ENCODE data around the gene BEND6. TPM values are rescaled to one million over a fixed set of nuclear protein-coding genes. Genes with fewer than 3 reads are reported as not detected.

The BEND6 gene
- total and polyA plus RNA-seq, 3 donors from 2014 or later: 0.87 to 1.4 (median 1.0) TPM

- WGBS, 2 donors: 55 to 58% methylated on average over 1 of the region's 1 CpG
- H3K9me3 ChIP-seq: no peaks in the 10 kb centered on the region
- no peaks in the 10 kb centered on the region for H3K36me3 ChIP-seq (ENCODE audit: low read depth, missing control alignments)
- intact Hi-C loops (cut with DNase I; ENCODE audit: low total_unique reads): no loop called here
- H3K4me1 ChIP-seq: no peaks in the 10 kb centered on the region
- no peaks in the 10 kb centered on the region for H3K27me3 ChIP-seq
- DNase-seq: no peak
- no peak overlapping the region for H3K4me3 ChIP-seq
- TF ChIP-seq CTCF (IDR thresholded peaks at IDR 0.05) (no peak), POLR2A (IDR thresholded peaks at IDR 0.05) (no peak)
- no peak overlapping the region for H3K27ac ChIP-seq
Measured at GRCh38 chr6:56911847-56912246, 43.1 kb upstream of the BEND6 start.

GRCh38 chr6:56913285-56914074, 41.4 kb upstream of the BEND6 start:
- Histone ChIP-seq H3K36me3 (ENCODE audit: low read depth, missing control alignments) (no peaks in the 10 kb centered on the region), H3K4me1 (no peaks in the 10 kb centered on the region), H3K9me3 (no peaks in the 10 kb centered on the region), H3K4me3 (no peak overlapping the region), H3K27me3 (no peaks in the 10 kb centered on the region), H3K27ac (no peak overlapping the region)
- intact Hi-C loops (cut with DNase I; ENCODE audit: low total_unique reads): no loop called here
- no peak for DNase-seq
- 36 to 38% methylated on average over 3 of the region's 3 CpGs for WGBS, 2 donors
- TF ChIP-seq CTCF (IDR thresholded peaks at IDR 0.05): no peak
- TF ChIP-seq POLR2A (IDR thresholded peaks at IDR 0.05): no peak

- 63 to 77% methylated on average over 8 of the region's 8 CpGs for WGBS, 2 donors
- Histone ChIP-seq H3K27ac (no peak overlapping the region), H3K27me3 (no peaks in the 10 kb centered on the region), H3K9me3 (no peaks in the 10 kb centered on the region), H3K4me1 (no peaks in the 10 kb centered on the region), H3K36me3 (ENCODE audit: low read depth, missing control alignments) (no peaks in the 10 kb centered on the region), H3K4me3 (no peak overlapping the region)
- TF ChIP-seq POLR2A (IDR thresholded peaks at IDR 0.05): no peak
- no peak for TF ChIP-seq CTCF (IDR thresholded peaks at IDR 0.05)
- peak; percentile 23 for DNase-seq
- intact Hi-C loops (cut with DNase I; ENCODE audit: low total_unique reads): no loop called here
Measured at GRCh38 chr6:56914798-56915658, 39.9 kb upstream of the BEND6 start.

- TF ChIP-seq CTCF (IDR thresholded peaks at IDR 0.05) (no peak), POLR2A (IDR thresholded peaks at IDR 0.05) (no peak)
- DNase-seq: no peak
- H3K4me3 ChIP-seq: no peak overlapping the region
- no peaks in the 10 kb centered on the region for H3K4me1 ChIP-seq
- intact Hi-C loops (cut with DNase I; ENCODE audit: low total_unique reads): no loop called here
- no peaks in the 10 kb centered on the region for H3K36me3 ChIP-seq (ENCODE audit: low read depth, missing control alignments)
- 80 to 82% methylated on average over 4 of the region's 4 CpGs for WGBS, 2 donors
- H3K9me3 ChIP-seq: no peaks in the 10 kb centered on the region
- H3K27ac ChIP-seq: no peak overlapping the region
- no peaks in the 10 kb centered on the region for H3K27me3 ChIP-seq
Measured at GRCh38 chr6:56915832-56916231, 39.1 kb upstream of the BEND6 start.

Measured in testis (tissue), 3 donors.